HG03103 (cell line): ENCODE results near the gene PLTP.

Source experiments
- ATAC-seq: cut with Tn5 transposase; IDR thresholded peaks from one replicate; pipeline ENCODE4 v1.9.1; 2021; ENCODE audit warnings: low read depth; ENCODE audit not compliant: unreplicated experiment

Gene PLTP

DNA sequence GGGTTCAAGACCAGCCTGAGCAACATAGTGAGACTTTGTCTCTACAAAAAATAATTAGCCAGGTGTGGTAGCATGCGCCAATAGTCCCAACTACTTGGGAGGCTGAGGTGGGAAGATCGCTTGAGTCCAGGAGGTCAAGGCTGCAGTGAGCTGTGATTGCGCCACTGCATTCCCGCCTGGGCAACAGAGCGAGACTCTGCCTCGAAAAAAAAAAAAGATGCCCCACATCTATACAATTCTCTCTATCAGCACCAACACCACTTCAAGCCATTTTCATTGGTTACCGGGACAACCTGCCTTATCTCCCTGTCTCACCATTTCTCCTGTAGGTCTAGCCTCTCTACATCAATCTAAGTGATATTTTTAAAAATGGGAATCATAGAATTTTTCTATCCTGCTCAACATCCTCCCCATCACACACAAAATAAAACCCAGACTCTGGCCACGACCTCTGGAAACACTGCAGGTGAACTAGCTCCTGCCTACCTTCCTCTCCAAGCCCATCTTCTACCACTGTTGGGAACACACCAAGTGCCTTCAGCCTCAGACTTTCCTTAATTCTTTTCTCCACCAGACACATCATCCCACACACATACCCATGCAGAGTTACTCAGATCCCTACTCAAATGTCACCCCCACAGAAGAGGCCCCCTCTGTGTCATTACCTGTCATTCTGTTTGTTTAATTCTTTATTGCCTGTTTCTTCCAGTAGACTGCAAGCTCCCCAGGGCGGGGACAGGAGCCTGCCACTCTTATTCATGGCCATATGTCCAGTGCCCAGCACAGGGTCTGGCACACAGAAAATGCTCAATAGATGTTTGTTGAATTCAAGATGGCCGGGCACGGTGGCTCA, 9.6 kb upstream of the PLTP start:
- no peak for ATAC-seq

DNA sequence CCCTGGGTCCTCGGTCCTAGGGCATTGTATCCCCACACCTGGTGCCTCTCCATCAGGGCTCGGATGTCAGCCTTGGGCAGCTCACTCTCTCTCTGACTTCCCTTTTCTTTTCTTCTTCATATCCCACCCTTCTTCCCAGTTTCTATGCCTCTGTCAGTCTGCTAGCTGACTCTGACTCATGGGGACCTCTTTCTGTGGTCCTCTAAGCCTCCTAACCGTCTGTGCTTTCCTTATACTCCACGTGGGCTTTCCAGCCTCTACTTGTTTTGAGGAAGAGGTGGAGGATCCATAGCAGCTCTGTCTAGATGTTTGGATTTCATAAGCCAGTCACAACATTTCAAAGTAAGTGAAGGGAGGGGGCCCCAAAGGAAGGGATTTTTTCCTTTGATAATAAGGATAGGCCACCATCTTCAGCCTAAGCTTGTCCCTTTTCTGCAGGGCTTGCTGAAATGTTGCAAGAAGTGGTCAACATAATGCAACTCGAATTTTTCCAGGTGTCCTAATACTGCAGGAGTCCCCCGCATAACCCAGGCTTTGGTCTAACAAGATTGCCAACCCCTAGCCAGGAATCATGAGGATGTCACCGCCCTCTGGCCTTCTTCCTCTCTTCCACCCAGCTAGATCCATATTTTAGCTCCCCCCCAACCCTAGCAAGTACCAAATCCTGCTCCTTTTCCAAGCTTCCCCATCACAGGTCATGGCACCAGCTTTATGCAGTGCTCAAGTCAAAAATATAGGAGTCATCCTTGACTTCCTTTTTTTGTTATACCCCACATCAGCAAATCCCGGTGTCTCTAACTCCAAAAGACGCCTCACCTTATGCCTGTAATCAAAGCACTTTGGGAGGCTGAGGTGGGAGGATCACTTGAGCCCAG, 8.7 kb upstream of the PLTP start:
- no peak for ATAC-seq

DNA sequence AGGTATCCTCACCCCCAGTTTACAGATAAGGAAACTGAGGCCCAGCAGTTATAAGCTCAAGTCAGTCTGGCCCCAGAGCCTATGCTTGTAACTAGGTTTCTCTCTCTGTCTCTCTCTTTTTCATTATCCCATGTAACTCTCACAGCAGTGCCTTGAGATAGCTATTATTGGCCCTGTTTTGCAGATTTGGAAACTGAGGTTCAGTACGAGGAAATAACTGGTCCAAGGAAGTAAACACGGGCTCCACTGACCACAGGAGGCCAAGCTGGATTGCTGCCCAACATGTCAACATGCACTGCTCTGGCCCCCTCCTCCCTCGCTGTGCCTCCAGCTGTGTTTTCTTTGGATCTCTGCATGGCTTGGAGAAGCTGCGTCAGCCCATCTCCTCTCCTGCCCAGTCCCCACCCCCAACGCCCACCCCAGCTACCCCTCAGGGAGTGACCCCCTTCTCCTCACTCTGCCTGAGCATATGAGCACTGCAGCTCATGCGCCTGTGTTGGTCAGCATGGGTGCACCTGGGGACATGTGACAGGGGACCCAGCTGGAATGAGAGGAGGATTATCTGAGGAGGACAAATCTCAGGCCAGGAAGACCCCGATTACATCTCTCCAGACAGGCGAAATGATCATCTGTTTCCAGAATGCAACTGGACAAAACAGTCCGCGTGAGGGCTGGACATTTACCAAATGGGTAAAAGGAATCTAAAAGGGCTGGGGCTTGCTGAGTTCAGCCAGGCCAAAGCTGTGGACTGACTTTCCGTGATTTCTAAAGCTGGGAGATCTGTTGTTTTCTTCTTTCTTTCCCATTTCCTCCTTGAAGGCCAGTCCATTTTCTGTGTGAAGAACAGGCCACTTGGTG, 7.8 kb upstream of the PLTP start:
- ATAC-seq = no peak

DNA sequence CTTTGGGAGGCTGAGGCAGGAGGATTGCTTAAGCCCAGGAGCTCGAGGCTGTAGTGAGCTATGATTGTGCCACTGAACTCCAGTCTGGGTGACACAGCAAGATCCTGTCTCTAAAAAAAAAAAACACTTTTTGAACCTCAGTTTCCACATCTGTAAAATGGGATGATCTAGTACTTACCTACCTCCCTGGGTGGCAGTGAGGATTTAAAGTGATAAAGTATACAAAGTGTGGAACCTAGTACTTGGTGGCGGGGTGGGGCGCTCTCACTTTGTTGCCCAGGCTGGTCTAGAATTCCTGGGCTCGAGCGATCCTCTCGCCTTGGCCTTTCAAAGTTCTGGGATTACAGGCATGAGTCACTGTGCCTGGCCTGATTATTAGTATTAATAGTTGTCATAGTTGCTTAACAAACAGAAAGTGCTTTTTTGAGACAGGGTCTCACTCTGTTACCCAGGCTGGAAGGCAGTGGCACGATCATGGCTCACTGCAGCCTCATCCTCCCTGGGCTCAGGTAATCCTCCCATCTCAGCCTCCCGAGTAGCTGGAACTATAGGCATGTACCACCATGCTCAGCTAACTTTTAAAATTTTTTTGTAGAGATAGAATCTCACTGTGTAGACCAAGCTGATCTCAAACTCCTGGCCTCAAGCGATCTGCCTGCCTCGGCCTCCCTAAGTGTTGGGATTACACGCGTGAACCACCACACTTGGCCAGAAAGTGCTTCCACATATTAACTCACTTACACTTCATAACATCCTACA, 7.0 kb upstream of the PLTP start:
- no peak for ATAC-seq

DNA sequence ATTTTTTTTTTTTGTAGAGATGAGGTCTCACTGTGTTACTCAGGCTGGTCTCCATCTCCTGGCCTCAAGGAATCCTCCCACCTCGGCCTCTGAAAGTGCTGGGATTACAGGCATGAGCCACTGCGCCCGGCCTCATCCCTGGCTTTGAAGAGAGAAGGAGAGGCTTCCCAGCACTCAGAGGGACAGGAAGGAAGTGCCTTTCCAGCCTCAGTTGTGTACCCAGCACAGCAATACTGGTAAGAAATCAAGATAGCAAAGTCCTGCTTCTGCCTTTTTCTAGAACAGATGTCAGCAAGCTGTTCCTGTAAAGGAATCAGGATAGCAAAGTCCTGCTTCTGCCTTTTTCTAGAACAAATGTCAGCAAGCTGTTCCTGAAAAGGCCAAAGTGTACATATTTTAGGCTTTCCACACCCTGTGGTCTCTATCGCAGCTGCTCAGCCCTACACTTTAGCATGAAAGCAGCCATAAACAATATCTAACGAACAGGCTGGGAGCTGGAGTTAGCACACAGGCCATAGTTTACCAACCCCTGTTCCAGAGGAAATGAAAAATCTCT, 6.3 kb upstream of the PLTP start:
- ATAC-seq = no peak

DNA sequence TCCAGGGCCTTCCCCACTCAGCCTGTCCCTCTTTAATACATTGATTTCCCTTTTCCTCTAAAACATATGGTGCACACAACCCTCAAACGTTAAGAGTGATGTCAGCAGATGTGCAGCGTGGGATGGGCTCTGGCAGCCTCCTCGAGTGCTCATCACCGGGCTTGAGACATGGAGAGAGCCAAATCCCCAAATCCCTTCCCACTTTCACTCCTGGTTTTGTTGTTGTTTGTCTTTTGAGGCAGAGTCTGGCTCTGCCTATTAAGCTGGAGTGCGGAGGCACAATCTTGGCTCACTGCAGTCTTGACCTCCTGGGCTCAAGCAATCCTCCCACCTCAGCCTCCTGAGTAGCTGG, 5.8 kb upstream of the PLTP start:
- no peak for ATAC-seq

DNA sequence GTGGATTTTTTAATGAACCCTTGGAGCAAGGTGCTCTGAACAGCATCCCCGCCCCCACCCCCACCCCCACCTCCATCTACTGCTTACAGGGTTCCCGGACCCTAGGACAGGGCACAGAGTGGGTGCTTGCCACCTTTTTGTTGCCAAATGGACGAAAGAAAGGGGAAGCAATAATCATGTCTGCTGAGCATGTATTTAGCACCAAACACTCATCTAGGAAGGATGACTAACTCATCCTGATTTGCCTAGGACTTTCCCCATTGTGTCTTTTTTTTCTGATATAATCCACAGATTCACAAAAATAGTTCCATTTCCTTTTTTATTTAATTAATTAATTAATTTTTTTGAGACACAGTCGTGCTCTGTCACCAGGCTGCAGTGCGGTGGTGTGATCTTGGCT, 1.2 kb upstream of the PLTP start:
- ATAC-seq = no peak

DNA sequence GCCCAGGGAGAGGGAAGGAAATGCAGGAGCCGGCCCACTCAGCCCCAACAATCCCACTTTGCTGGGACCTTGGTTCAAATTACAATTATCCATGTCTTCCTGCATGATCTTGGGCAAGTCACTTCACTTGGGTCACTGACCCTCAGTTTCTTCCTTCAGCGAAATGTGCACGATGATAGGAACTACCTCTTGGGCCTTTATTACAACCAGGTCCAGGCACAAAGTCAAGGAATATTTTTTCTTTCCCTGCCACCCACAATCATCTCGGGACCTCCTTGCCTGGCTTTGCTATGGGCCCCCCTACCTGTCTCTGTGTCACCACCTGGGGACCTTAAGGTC, 358 bp upstream of the PLTP start:
- no peak for ATAC-seq

DNA sequence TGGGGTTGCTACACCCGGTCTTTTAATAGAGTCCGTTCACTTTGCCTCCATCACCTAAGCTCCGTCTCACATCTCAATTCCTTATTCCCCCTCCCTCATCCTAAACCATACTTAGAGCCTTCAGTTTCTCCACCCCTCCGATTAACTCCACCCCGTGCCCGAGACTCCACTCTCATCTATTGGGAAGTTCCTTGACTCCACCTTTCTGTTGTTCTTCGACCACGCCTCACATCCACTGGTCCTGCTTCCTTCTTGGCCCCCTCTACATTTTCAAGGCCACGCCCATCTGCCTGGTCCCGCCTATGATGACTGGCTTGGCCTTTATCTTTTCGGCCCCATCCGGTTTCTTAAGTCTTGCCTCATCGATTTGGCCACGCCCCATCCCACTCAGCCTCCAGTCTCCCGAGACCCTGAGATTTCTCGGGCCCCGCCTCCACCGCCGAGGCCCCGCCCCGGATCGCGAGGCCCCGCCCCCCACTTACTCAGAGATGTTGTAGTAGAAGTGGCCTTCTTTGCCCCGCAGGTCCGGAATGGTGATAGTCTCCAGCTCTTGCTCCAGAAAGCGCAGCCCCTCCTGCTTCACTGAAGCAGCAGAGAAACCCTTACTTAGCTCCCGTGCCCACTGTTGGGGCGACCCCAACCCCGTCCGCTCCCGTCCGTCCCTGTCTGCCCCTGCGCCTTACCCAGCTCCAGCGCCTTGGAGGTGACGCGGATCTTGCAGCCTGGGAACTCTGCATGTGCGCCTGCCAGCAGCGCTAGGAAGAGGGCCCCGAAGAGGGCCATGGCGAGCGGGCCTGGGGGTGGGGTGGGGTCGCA, 1.1 kb downstream of the PLTP start:
- ATAC-seq = peak; percentile 84

DNA sequence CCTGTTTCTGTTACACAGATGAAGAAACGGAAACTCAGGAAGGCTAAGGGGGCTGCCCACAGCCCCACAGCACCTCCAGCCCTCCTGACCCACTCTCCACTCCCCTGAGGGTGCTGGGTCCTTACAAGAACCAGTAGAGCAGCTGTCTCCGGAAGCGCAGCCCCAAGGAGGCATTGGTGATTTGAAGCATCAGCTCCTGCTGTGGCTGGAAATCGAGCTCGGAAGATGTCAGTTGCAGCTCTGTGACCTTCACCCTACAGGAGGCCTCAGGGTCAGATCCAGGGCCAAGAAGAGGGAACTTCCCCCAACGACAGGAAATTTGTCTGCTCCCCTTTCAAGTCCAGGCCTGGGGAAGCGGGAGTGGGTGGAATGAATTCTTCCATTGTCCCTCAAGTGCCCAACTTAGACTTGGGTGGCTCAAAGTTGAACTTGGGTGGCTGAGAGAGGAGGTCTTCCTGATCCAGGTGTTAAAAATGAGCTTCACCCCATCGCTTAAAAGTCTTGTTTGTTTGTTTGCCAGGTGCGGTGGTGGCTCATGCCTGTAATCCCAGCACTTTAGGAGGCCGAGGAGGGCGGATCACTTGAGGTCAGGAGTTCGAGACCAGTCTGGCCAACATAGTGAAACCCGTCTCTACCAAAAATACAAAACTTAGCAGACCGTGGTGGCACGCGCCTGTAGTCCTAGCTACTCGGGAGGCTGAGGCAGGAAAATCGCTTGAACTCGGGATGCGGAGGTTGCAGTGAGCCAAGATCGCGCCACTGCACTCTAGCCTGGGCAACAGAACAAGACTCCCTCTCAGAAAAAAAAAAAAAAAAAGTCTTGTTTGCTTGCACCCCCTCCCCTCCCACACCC, 1.9 kb downstream of the PLTP start:
- no peak for ATAC-seq

DNA sequence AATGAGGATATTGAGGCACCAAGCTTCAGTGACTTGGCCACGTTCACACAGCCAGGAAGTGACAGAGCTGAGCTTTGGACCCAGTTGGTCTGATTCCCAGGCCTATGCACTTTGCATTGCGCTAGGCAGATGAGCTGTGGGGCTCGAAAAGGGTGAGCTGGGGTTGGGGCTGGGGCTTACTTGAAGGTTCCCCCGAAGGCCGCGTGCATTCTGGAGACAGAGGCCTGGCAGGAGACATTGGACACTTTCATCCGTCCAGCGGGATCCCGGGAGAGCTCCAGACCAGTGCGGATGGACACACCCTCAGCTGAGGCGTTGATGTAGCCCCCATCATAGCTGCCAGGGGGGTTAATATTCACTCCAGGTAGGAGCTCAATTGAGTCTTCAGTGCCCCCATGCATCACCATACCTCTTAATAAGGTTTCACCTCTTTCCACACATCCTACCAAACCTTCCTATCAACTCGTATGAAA, 2.6 kb downstream of the PLTP start:
- ATAC-seq = no peak

DNA sequence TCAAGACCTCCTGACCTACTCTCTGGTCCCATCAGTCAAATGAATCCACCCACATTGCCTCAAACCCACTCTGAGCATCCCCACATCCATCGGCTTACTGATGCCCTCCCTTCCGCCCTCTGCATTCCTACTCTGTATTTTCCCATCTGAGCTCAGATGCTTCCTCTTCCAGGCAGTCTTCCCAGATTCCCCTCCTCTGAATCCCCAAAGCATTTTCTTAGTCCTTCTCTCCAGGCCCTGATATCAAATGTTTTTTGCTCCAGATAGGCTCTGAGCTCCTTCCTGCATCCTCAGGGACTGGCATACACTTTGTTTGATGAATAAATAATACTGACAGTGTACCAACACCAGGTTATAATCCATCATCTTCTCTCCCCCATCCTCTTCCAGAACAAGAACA, 3.9 kb downstream of the PLTP start:
- ATAC-seq = no peak

DNA sequence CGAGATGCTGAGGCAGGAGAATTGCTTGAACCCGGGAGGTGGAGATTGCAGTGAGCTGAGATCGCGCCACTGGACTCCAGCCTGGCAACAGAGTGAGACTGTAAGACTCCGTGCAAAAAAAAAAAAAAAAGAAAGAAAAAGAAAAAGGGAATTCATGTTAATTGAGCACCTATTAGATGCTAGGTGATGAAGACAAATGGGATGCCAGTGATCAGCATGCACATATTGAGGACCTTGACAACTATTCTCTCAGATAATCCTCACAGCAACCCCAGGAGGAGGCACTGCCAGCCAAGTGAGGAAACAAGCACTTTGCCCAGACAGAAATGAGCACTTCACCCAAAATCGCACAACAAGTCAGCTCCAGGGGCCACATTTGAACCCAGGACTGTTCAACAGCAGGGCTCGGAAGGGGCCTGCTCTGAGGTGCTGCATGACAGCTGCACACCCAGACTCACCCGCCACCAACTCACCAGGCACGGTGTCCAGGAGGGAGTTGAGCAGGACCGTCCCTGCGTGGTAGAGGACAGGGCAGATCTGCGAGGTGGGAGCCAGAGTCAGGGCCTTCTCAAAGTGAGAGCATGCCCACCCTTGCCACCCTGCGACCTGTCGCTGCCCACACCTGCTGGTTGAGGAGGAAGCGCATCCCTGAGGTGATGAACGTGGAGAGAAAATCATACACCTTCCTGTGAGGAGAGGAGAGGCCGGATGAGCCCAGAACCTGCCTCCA, 4.6 kb downstream of the PLTP start:
- ATAC-seq = no peak

DNA sequence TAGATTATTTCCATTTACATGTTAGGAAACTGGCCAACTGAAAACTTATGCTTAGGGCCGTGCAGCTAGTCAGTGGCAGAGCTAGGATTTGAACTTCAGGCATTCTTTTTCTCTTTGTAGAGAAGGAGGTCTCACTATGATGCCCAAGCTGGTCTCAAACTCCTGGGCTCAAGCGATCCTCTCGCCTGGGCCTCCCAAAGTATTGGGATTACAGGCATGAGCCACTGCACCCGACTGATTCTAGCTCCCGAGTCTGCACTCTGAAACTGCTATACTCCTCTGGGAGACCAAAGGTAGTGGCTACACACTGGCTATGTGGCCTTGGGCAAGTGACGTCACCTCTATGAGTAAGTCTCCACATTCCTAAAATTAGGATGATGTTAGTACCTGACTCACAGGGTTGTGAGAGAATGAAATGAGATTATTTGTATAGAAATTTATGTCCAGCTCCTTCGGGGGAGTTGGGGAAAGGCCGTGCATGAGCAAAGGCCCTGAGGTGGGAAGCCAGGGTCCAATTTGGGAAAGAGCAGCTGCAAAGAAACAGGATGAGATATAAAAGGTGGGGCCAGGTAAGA, 6.4 kb downstream of the PLTP start:
- no peak for ATAC-seq

DNA sequence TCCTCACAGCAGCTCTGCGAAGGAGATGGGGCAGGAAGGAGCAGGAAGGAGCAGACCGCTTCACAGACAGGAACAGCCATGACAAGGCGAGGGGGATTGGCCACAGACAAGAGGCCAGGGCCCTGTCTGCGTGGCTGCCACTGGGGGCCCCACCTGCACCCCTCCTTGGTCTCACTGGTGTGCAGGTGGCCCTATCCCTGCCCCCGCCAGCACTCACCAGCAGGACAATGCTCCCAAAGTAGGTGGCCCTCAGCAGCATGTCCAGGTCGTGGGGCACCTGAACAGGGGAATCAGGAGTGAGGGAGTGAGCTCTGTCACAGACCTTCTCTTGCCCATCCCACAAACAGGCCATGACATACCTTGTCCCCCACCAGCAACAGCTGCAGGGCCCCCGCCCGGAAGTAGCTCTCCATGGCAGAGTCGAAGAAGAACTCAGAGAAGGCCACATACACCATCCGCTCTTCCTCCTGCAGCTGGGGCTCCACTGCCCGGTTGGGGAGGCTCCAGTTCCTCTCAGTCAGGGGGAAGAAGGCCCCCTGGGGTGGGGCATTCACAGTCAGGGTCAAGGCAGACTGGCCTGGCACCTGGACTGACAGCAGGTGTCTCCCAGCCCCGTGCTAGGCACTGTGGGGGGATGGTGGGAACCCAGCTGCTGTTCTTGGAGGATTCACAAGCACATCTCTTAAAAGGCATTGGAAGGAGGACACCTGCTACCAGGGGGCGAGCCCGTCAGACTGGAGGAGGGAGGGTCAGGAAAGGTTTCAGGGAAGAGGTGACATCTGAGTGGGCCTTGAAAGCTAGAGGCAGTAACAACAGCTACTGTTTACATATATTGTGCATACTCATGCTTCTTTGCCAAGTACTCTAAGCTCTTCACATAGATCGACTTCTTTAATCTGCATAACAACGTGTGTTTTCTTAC, 7.1 kb downstream of the PLTP start:
- ATAC-seq = no peak

DNA sequence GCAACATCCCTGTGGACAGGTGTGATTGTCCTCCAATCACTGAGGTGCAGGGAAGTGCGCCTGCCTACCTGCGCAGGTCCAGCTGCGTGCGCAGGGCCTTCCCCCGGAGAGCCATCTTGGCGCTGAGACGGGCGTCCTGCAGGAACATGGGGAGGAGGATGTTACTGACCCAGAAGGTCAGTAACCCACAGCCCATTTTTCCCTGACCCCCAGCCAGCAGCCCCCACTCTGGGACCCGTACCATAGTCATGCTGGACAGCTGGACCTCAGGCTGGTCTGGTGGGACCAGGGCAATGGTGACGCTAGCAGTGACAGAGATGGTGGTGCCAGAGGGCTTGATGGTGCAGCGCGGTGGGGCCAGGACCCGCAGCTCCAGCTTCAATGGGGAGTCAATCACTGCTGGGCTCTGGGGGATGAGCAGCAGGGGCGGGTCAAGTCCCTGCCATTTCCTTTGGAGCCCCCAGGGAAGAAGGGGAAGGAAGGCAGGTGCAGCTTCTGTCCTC, 9.7 kb downstream of the PLTP start:
- ATAC-seq = no peak
